ENCODE data around the gene CRISP3. TPM values are rescaled to one million over a fixed set of nuclear protein-coding genes. Genes with fewer than 3 reads are reported as not detected.

CRISP3 gene
- total RNA-seq, 1 donor from 2014 or later: not detected

DNA sequence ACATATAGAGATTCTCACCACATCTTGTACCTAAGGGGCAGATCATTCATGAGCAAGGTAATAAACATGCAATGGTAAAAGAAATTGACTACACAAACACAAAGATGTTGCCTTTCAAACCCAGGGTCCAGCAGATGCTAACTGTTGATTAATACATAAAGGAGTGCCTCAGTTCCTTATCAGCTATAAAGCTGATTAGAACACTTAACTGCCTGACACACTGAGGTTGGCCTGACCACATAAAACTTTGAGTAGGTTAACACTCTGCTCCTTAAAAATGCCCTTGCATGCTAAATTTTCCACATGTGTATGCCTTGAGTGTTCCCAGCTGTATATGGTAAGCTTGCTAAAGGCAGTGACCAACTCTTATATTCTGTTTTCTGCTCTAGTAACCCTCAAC is 45.7 kb downstream of the CRISP3 start:
- Mint-ChIP-seq H3K27me3 (ENCODE audit: low read depth) (no peaks in the 10 kb centered on the region), H3K36me3 (ENCODE audit: low read depth) (no peaks in the 10 kb centered on the region), H3K4me3 (ENCODE audit: unreplicated experiment) (no peak overlapping the region), H3K9me3 (ENCODE audit: low read depth) (peaks cover 17% of the 10 kb centered on the region), H3K4me1 (ENCODE audit: low read depth) (no peaks in the 10 kb centered on the region), H3K27ac (ENCODE audit: unreplicated experiment) (no peak overlapping the region)
- TF ChIP-seq, protein P1, sequence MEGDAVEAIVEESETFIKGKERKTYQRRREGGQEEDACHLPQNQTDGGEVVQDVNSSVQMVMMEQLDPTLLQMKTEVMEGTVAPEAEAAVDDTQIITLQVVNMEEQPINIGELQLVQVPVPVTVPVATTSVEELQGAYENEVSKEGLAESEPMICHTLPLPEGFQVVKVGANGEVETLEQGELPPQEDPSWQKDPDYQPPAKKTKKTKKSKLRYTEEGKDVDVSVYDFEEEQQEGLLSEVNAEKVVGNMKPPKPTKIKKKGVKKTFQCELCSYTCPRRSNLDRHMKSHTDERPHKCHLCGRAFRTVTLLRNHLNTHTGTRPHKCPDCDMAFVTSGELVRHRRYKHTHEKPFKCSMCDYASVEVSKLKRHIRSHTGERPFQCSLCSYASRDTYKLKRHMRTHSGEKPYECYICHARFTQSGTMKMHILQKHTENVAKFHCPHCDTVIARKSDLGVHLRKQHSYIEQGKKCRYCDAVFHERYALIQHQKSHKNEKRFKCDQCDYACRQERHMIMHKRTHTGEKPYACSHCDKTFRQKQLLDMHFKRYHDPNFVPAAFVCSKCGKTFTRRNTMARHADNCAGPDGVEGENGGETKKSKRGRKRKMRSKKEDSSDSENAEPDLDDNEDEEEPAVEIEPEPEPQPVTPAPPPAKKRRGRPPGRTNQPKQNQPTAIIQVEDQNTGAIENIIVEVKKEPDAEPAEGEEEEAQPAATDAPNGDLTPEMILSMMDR (IDR thresholded peaks at IDR 0.05): no peak
- DNase-seq (ENCODE audit: low spot score): no peak

DNA sequence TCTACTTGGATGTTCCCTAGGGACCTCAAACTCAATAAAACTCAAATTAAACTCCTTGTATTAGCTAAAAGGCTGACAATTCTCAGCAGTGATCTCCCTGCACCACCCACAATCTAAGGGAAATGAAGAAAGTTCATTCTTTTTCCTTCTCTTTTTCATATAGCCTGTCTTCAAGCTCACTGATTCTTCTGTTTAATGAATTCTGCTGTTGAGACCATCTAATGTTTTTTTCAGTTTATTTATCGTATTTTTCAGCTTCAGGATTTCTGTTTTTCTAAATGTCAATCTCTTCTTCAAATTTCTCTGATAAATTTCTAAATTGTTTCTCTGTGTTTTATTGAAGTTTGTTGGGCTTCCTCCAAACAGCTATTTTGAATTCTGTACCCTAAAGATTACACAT is 50.7 kb downstream of the CRISP3 start:
- Mint-ChIP-seq H3K27ac (ENCODE audit: unreplicated experiment) (no peak overlapping the region), H3K27me3 (ENCODE audit: low read depth) (peaks cover 2% of the 10 kb centered on the region), H3K36me3 (ENCODE audit: low read depth) (no peaks in the 10 kb centered on the region), H3K4me1 (ENCODE audit: low read depth) (no peaks in the 10 kb centered on the region), H3K9me3 (ENCODE audit: low read depth) (peaks cover 17% of the 10 kb centered on the region), H3K4me3 (ENCODE audit: unreplicated experiment) (no peak overlapping the region)
- TF ChIP-seq, protein P1 (IDR thresholded peaks at IDR 0.05): no peak
- no peak for DNase-seq (ENCODE audit: low spot score)

DNA sequence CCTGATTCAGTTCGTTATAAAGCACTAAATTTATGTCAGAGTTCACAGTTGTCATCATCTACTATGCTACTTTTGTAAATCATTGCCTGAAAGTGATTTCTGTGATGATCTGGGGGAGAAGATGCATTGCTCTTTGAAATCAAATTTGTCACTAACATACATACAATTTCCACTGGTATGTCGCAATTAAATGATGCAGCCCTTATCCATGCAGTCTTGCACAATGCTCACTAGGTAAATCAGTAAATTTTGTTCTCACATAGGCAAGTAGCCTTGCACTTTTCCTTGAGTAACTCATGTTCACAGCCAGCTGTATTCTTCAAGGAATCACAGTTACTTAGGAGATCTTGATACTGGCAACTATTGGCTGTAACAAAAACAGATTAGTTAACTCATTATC is 51.7 kb downstream of the CRISP3 start:
- Mint-ChIP-seq H3K27me3 (ENCODE audit: low read depth) (peaks cover 2% of the 10 kb centered on the region), H3K4me1 (ENCODE audit: low read depth) (no peaks in the 10 kb centered on the region), H3K36me3 (ENCODE audit: low read depth) (no peaks in the 10 kb centered on the region), H3K4me3 (ENCODE audit: unreplicated experiment) (no peak overlapping the region), H3K27ac (ENCODE audit: unreplicated experiment) (no peak overlapping the region), H3K9me3 (ENCODE audit: low read depth) (peaks cover 17% of the 10 kb centered on the region)
- no peak for DNase-seq (ENCODE audit: low spot score)
- TF ChIP-seq, protein P1 (IDR thresholded peaks at IDR 0.05): no peak

Other genes starting within 250 kb of the CRISP3 start
- not detected in 3 replicates for gene GLYATL3, start 244.5 kb downstream of the CRISP3 start, total RNA-seq
- not detected in 3 replicates for gene C6orf141, start 193.7 kb downstream of the CRISP3 start, total RNA-seq
- gene RHAG, start 107.5 kb downstream of the CRISP3 start, total RNA-seq: not detected in 3 replicates
- not detected in 3 replicates for gene CRISP2, start 30.8 kb downstream of the CRISP3 start, total RNA-seq
- gene PGK2, start 42.9 kb upstream of the CRISP3 start, total RNA-seq: not detected in 3 replicates
- gene CRISP1, start 122.1 kb upstream of the CRISP3 start, total RNA-seq: not detected in 3 replicates
- gene DEFB114, start 219.8 kb upstream of the CRISP3 start, total RNA-seq: not detected in 3 replicates
- gene DEFB113, start 225.2 kb upstream of the CRISP3 start, total RNA-seq: not detected in 3 replicates